Measurements from ENCODE around the gene TRIM33. TPM values are rescaled to one million over a fixed set of nuclear protein-coding genes. Genes with fewer than 3 reads are reported as not detected.

The TRIM33 gene
- total RNA-seq, 1 experiment from 2014 or later: 53.8 TPM

DNA sequence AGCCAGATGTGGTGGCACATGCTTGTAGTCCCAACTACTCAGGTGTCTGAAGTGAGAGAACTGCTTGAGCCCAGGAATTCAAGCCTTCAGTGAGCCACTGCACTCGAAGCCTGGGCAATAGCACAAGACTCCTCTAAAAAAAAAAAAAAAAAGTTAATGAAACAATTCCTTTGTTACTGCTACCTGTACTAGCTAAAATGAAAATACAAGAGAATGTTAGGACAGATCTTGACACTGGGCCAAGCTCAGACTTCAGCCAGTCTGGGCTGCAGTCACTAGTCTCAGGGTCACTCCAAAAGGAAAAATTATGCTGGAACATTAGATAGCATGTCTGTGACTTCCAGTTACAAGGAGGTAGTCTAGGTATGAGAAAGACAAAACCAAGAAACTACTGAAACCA, 56.5 kb downstream of the TRIM33 start:
- Histone ChIP-seq H2AK5ac (ENCODE audit: insufficient read length, low read length) (no peak overlapping the region), H3K79me1 (ENCODE audit: insufficient read depth, low read depth, low read length, poor library complexity, severe bottlenecking) (no peaks in the 10 kb centered on the region), H4K91ac (ENCODE audit: insufficient read length, low read depth, low read length) (no peak overlapping the region), H3K9me3 (ENCODE audit: control insufficient read depth, low read depth, low read length) (no peaks in the 10 kb centered on the region), H2BK20ac (ENCODE audit: low read depth, low read length, poor library complexity, severe bottlenecking) (no peak overlapping the region), H3K27ac (ENCODE audit: insufficient read length, low read depth, low read length) (no peak overlapping the region), H3K4me2 (ENCODE audit: insufficient read depth, insufficient read length, low read length) (no peak overlapping the region), H3K23me2 (ENCODE audit: insufficient read length, low read depth, low read length, poor library complexity, severe bottlenecking) (no peaks in the 10 kb centered on the region), H3K14ac (ENCODE audit: insufficient read depth, low read length) (no peak overlapping the region), H3T11ph (ENCODE audit: low read length) (no peak overlapping the region), H3K9ac (ENCODE audit: extremely low read depth, insufficient read length, low read length) (no peak overlapping the region), H3K27me3 (ENCODE audit: insufficient read depth, low read length) (no peaks in the 10 kb centered on the region), H3K23ac (ENCODE audit: insufficient read length, low read depth, low read length) (no peak overlapping the region), H4K5ac (ENCODE audit: insufficient read length, low read depth, low read length) (no peak overlapping the region), H2BK15ac (ENCODE audit: low read depth, low read length) (no peak overlapping the region), H2AFZ (ENCODE audit: low read length) (no peak overlapping the region), H2BK120ac (ENCODE audit: low read depth, low read length, poor library complexity, severe bottlenecking) (no peak overlapping the region), H3K56ac (ENCODE audit: insufficient read length, low read depth, low read length) (no peak overlapping the region), H3K4me1 (ENCODE audit: insufficient read depth, low read length) (no peaks in the 10 kb centered on the region), H2BK12ac (ENCODE audit: insufficient read length, low read depth, low read length) (no peak overlapping the region), H2BK5ac (ENCODE audit: insufficient read length, low read length) (no peak overlapping the region), H3K79me2 (ENCODE audit: insufficient read depth, low read length) (no peaks in the 10 kb centered on the region), H3K18ac (ENCODE audit: insufficient read length, low read depth, low read length) (no peak overlapping the region), H3K4ac (ENCODE audit: low read depth, low read length) (no peak overlapping the region), H4K8ac (replicated peaks; ENCODE audit: insufficient read length, low read depth, low read length) (no peak overlapping the region), H4K20me1 (ENCODE audit: control insufficient read depth, insufficient read depth, insufficient read length) (no peaks in the 10 kb centered on the region)
- no peak overlapping the region for H3K4me3 Mint-ChIP-seq
- H3K9me3 Mint-ChIP-seq: no peaks in the 10 kb centered on the region
- WGBS (ENCODE audit: extremely low coverage, insufficient read length, low lambda C conversion rate): no CpG with 5 or more reads among the region's 1 CpG
- DNase-seq: no peak
- H3K27ac Mint-ChIP-seq: no peak overlapping the region; a peak in 2 of 7 replicates
- TF ChIP-seq, protein P1, sequence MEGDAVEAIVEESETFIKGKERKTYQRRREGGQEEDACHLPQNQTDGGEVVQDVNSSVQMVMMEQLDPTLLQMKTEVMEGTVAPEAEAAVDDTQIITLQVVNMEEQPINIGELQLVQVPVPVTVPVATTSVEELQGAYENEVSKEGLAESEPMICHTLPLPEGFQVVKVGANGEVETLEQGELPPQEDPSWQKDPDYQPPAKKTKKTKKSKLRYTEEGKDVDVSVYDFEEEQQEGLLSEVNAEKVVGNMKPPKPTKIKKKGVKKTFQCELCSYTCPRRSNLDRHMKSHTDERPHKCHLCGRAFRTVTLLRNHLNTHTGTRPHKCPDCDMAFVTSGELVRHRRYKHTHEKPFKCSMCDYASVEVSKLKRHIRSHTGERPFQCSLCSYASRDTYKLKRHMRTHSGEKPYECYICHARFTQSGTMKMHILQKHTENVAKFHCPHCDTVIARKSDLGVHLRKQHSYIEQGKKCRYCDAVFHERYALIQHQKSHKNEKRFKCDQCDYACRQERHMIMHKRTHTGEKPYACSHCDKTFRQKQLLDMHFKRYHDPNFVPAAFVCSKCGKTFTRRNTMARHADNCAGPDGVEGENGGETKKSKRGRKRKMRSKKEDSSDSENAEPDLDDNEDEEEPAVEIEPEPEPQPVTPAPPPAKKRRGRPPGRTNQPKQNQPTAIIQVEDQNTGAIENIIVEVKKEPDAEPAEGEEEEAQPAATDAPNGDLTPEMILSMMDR (conservative IDR thresholded peaks at IDR 0.05): no peak
- no peaks in the 10 kb centered on the region for H3K27me3 Mint-ChIP-seq (ENCODE audit: low read depth)
- H3K36me3 Mint-ChIP-seq (ENCODE audit: insufficient read depth in 1 of 3, low read depth in 3 of 3): peaks cover 16 to 42% (median 39%) of the 10 kb centered on the region in 3 experiments; a peak in 6 of 7 replicates
- peaks cover 8 to 12% of the 10 kb centered on the region in 2 experiments for H3K4me1 Mint-ChIP-seq

Measured in H9 (cell line).